Adipocyte (in vitro differentiated cells): ENCODE results near the gene GSTP1.
"Not testable (repeated sequence)": the region's sequence is repeated elsewhere in the genome, so short reads cannot be mapped to it uniquely, and the experiment has no call there.

Experiments
- DNase-seq: peaks from one replicate; pipeline ENCODE4 v3.0.0-alpha.2; 2015; ENCODE audit warnings: low read depth
- H3K27me3 ChIP-seq: replicated peaks from 2 replicates; pipeline ENCODE4 v1.7.0; 2013; ENCODE audit warnings: mild to moderate bottlenecking, low read length, moderate library complexity; ENCODE audit not compliant: control insufficient read depth, insufficient read depth
- H3K36me3 ChIP-seq: 2 replicates; pipeline ENCODE4 v1.7.0; 2013; ENCODE audit warnings: low read length, mild to moderate bottlenecking, moderate library complexity; ENCODE audit not compliant: control insufficient read depth, insufficient read depth, severe bottlenecking
- H3K4me1 ChIP-seq: 2 replicates; pipeline ENCODE4 v1.7.0; 2013; ENCODE audit warnings: mild to moderate bottlenecking, low read length, moderate library complexity; ENCODE audit not compliant: control insufficient read depth, insufficient read depth
- H3K4me3 ChIP-seq: 2 replicates; pipeline ENCODE4 v1.7.0; 2013; ENCODE audit warnings: mild to moderate bottlenecking, low read length, moderate library complexity
- H3K9ac ChIP-seq: 2 replicates; pipeline ENCODE4 v1.7.0; 2013; ENCODE audit warnings: mild to moderate bottlenecking, low read length, moderate library complexity
- H3K9me3 ChIP-seq: 2 replicates; pipeline ENCODE4 v1.7.0; 2013; ENCODE audit warnings: mild to moderate bottlenecking, low read length, moderate library complexity; ENCODE audit not compliant: control insufficient read depth

Gene GSTP1

DNA sequence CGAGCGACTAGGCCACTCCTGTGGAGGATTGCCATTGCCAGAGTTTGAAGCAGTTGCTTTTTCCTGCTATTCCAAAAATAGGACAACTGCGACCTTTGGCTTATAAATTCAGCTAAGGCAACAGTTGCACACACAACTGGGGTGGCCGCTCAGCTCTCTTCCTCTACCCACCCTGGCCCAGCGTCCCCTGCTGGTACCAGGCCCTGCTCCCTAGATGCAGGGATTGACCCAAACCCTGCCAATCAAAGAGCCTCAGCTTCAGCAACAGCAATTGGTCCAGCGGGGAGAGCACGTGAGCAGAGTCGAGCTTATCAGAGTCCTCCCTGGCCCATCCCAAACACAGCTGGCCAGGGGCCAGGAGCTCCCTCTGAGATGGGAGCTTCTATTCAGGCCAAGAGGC is 38.3 kb upstream of the GSTP1 start:
- H3K27me3 ChIP-seq = peaks cover 20% of the 10 kb centered on the region
- H3K36me3 ChIP-seq = no peaks in the 10 kb centered on the region
- peaks cover 7% of the 10 kb centered on the region for H3K4me1 ChIP-seq
- no peak overlapping the region for H3K4me3 ChIP-seq
- H3K9ac ChIP-seq = no peak overlapping the region
- H3K9me3 ChIP-seq = no peaks in the 10 kb centered on the region
- DNase-seq = no peak

- H3K27me3 ChIP-seq = peaks cover 20% of the 10 kb centered on the region
- DNase-seq, H3K9me3 ChIP-seq, H3K9ac ChIP-seq, H3K4me3 ChIP-seq, H3K4me1 ChIP-seq, H3K36me3 ChIP-seq: not testable (repeated sequence)
Measured at GRCh38 chr11:67548112-67548511, 35.5 kb upstream of the GSTP1 start.

DNA sequence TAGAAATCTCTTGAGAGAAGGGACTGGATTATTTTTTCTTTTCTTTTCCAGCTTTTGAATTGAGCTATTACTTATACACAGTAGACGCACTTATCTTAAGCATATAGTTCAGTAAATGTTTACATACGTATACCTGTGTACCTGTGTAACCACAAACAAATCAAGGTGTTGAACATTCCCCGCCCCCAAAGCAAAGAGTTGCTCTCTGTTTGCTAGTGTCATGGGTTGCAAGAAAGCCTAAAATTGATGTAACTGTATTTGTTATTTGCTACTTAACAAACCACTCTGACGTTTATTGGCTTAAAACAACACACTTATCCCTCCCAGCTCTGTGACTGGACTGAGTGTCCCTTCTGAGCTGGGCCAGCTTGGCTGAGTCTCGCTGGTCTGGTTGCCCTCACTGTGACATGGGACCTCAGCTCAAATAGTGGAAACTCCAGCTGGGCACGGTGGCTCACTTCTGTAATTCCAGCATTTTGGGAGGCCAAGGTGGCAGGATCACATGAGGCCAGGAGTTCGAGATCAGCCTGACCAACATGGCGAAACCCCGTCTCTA is 35.0 kb upstream of the GSTP1 start:
- Histone ChIP-seq H3K27me3 (peaks cover 16% of the 10 kb centered on the region), H3K4me3 (no peak overlapping the region), H3K36me3 (no peaks in the 10 kb centered on the region), H3K4me1 (peaks cover 7% of the 10 kb centered on the region), H3K9me3 (peaks cover 6% of the 10 kb centered on the region), H3K9ac (no peak overlapping the region)
- DNase-seq = no peak

DNA sequence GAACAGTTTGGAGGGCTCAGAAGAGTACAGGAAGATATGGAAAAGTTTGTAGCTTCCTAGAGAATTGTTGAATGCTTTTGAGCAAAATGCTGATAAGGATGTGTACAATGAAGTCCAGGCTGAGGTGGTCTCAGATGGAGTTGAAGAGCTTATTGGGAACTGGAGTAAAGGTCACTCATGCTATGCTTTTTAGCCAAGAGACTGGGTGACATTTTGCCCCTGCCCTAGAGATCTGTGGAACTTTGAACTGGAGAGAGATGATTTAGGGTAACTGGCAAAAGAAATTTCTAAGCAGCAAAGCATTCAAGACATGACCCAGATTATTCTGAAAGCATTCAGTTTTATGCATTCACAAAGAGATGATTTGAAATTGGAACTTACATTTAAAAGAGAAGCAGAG is 32.5 kb upstream of the GSTP1 start:
- Histone ChIP-seq H3K36me3 (no peaks in the 10 kb centered on the region), H3K4me3 (no peak overlapping the region), H3K9ac (no peak overlapping the region), H3K4me1 (no peaks in the 10 kb centered on the region), H3K27me3 (peaks cover 16% of the 10 kb centered on the region), H3K9me3 (peaks cover 6% of the 10 kb centered on the region)
- no peak for DNase-seq

DNA sequence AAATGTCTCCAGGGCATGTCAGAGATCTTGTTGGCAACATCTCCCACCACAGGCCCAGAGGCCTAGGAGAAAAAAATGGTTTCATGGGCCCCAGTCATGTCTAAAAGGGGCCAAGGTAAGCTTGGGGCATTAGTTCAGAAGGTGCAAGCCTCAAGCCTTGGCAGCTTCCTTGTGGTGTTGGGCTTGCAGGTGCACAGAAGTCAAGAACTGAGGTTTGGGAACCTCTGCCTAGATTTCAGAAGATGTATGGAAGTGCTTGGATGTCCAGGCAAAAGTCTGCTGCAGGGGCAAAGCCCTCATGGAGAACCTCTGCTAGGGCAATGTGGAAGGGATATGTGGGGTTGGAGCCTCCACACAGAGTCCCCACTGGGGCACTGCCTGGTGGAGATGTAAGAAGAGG is 31.9 kb upstream of the GSTP1 start:
- peaks cover 14% of the 10 kb centered on the region for H3K27me3 ChIP-seq
- H3K4me3 ChIP-seq, DNase-seq, H3K4me1 ChIP-seq, H3K9ac ChIP-seq, H3K9me3 ChIP-seq, H3K36me3 ChIP-seq: not testable (repeated sequence)

DNA sequence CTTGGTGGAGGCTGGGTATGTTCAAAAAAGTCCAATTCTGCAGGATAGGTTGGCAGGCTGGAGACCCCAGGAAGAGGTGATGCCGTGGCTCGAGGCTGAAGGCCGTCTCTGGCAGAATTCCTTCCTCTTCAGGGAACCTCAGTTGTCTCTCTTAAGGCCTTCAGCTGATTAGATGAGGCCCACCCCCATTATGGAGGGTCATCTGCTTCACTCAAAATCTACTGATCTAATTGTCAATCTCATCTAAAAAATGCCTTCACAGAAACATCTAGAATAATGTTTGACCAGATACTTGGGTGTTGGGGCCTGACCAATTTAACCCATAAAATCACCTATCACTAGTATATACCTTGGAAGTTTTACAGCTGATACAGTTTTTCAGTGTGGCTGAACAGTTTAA is 27.4 kb upstream of the GSTP1 start:
- Histone ChIP-seq H3K4me1 (no peaks in the 10 kb centered on the region), H3K9ac (no peak overlapping the region), H3K9me3 (peaks cover 6% of the 10 kb centered on the region), H3K36me3 (no peaks in the 10 kb centered on the region), H3K4me3 (no peak overlapping the region), H3K27me3 (peaks cover 10% of the 10 kb centered on the region)
- DNase-seq = no peak

DNA sequence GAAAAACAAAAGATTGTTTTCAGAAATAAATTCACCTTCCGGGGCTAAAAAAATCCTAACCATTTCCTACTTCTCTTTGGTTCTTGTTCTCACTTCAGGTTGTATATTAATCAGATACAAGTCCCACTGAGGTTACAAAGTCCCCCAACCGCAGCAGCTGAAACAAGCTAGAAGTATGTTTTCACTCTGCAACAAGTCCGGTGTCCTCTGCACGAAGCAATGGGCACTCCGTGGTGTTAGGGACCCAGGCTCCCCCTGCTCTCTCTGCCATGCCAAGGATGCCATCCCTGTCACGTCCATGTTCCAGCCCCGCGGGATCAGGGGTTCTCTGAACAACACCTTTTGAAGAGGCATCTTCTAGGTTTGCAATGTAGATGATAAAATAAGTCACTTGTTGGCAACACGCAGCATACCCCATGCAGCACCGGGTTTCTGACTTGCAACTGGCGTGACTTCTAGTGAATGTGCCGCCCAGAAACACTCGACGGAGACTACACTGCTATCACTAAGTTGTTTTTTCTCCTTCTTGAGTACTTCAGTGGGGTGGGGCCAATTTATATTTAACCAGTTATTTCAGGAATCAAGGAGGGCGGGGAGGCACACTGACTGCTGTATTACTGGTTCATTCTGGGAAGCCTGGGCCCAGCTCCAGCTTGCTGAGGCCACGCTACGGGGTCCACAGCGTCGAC is 25.4 kb upstream of the GSTP1 start:
- DNase-seq = no peak
- Histone ChIP-seq H3K4me1 (peaks cover 2% of the 10 kb centered on the region), H3K9ac (no peak overlapping the region), H3K4me3 (no peak overlapping the region), H3K36me3 (no peaks in the 10 kb centered on the region), H3K27me3 (peaks cover 10% of the 10 kb centered on the region), H3K9me3 (no peaks in the 10 kb centered on the region)

- peaks cover 14% of the 10 kb centered on the region for H3K4me1 ChIP-seq
- H3K27me3 ChIP-seq = peaks cover 2% of the 10 kb centered on the region
- no peak overlapping the region for H3K9ac ChIP-seq
- H3K9me3 ChIP-seq = no peaks in the 10 kb centered on the region
- DNase-seq = no peak
- no peaks in the 10 kb centered on the region for H3K36me3 ChIP-seq
- H3K4me3 ChIP-seq = no peak overlapping the region
Measured at GRCh38 chr11:67561971-67562619, 21.5 kb upstream of the GSTP1 start.

DNA sequence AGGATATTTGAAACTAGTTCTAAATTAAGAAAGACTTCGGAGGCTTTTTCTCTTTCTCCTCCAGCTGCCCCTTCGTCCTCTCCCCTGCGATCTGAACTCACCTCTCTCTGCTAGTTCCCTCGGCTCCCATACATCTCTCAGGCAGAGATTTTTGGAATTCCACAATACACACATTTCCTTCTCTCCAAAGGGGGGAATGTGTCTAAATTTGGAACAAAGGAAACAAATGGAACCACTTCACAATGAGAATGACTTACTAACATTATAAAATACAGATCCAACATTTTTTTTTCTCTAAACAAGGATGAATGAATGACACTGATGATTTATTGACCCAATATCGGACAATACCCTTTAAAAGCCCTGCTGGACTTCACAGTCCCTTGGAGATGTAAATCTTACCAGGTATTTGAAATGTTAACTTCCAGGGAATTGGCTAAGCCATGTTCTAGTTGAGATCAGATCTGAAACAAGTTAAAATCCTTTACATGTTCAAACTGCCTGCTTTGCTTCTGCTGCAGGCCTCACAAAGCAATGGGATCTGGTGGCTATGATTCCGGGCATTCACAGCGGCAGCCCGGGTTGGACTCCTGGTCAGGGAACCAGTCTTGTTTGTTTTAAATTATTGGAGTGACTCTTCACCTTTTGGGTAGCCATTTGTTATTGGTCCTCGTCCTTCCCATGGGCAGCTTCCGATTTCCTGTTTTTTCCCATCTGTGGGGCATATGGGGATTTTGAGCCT is 20.5 kb upstream of the GSTP1 start:
- H3K4me3 ChIP-seq = no peak overlapping the region
- peaks cover 14% of the 10 kb centered on the region for H3K4me1 ChIP-seq
- H3K27me3 ChIP-seq = peaks cover 2% of the 10 kb centered on the region
- no peak overlapping the region for H3K9ac ChIP-seq
- DNase-seq = no peak
- H3K9me3 ChIP-seq = no peaks in the 10 kb centered on the region
- no peaks in the 10 kb centered on the region for H3K36me3 ChIP-seq

DNA sequence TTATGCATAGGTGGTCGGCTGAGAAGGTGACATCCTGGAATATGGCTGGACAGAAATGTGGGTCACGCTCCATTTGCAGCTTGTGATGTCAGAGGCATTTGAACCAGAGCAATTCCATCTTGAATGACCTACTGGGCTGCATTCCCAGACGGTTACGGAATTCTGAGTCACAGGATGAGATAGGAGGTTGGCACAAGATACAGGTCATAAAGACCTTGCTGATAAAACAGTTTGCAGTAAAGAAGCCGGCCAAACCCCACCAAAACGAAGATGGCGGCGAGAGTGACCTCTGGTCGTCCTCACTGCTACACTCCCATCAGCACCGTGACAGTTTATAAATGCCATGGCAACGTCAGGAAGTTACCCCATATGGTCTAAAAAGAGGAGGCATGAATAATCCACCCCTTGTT is 19.9 kb upstream of the GSTP1 start:
- H3K27me3 ChIP-seq, H3K9ac ChIP-seq, H3K9me3 ChIP-seq, H3K36me3 ChIP-seq, H3K4me3 ChIP-seq: not testable (repeated sequence)
- peaks cover 14% of the 10 kb centered on the region for H3K4me1 ChIP-seq
- peak; percentile 63 for DNase-seq

- Histone ChIP-seq H3K4me3 (no peak overlapping the region), H3K4me1 (peaks cover 14% of the 10 kb centered on the region), H3K9me3 (no peaks in the 10 kb centered on the region), H3K36me3 (no peaks in the 10 kb centered on the region), H3K9ac (no peak overlapping the region), H3K27me3 (no peaks in the 10 kb centered on the region)
- DNase-seq = no peak
Measured at GRCh38 chr11:67564230-67564629, 19.4 kb upstream of the GSTP1 start.
